C4-2B (cell line): ENCODE data around the gene HOPX.
"Not testable (repeated sequence)": the region's sequence is repeated elsewhere in the genome, so short reads cannot be mapped to it uniquely, and the experiment has no call there.

Experiments used
- H3K27ac ChIP-seq: fragments of 450-650 bp; 2 replicates; pipeline ENCODE4 v1.5.1; 2017
- ZFX ChIP-seq: fragments of 450-650 bp; IDR thresholded peaks from 2 replicates; pipeline ENCODE4 v1.6.1; 2017
- TF ChIP-seq, protein P1 (sequence below): fragments of 450-650 bp; conservative IDR thresholded peaks from 2 replicates; pipeline ENCODE4 v1.5.1; 2017; ENCODE audit warnings: mild to moderate bottlenecking

The HOPX gene

DNA sequence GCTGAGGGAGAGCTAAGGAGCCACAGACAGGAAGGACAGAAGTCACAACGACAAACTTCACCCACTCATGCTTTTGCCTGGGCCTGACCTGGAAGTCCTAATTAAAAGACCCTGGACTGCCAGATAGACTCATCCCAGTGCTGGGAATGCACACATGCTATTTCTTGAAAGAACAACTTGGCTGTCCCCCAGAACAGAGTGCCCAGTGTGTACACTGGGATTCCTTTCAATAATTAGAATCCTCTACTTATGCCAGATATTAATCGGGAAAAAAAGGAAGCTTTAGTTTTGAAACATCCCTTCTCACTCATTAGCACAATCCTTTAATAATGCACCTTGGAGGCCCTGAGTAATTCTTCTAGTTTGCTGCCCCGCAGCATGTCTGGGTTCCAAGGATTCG, 3.4 kb downstream of the HOPX start:
- H3K27ac ChIP-seq, result no peak overlapping the region
- TF ChIP-seq ZFX, result no peak
- TF ChIP-seq, protein P1, sequence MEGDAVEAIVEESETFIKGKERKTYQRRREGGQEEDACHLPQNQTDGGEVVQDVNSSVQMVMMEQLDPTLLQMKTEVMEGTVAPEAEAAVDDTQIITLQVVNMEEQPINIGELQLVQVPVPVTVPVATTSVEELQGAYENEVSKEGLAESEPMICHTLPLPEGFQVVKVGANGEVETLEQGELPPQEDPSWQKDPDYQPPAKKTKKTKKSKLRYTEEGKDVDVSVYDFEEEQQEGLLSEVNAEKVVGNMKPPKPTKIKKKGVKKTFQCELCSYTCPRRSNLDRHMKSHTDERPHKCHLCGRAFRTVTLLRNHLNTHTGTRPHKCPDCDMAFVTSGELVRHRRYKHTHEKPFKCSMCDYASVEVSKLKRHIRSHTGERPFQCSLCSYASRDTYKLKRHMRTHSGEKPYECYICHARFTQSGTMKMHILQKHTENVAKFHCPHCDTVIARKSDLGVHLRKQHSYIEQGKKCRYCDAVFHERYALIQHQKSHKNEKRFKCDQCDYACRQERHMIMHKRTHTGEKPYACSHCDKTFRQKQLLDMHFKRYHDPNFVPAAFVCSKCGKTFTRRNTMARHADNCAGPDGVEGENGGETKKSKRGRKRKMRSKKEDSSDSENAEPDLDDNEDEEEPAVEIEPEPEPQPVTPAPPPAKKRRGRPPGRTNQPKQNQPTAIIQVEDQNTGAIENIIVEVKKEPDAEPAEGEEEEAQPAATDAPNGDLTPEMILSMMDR, result no peak

DNA sequence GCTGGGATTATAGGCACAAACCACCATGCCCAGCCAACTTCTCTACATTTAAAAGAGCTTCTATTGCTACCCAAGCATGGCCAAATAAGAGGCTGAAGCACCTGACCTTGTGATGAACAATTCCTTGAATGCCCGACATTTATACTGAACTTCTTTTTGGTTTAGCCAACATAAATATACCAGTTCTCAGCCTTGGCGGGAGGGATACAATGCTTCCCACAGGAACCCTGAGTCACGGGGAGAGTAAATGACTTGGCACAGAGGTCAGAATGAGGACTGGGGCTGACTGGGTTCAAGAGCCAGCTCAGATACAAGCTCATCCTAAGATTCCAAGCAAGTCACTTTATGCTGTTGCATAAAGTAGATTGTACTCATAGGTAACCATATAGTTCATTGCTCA, 6.1 kb downstream of the HOPX start:
- H3K27ac ChIP-seq, result no peak overlapping the region
- TF ChIP-seq, protein P1, result no peak
- no peak for TF ChIP-seq ZFX

DNA sequence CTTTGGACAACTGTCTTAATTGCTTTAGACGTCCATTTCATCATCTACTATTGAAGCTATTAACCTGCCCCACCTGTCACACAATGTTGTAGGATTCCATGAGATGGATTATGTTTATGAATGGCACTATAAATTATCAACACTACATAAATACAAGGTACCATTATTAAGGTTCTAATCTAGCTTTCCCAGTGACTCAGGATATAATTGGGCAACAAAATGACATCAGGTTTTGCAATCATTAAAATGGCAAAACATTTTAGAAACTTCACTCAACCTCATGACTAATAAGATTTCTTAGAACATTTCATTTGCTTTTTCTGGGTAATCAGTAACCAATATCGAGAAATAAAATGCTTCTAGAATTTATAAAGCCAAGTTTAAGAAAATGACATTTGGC, 9.2 kb downstream of the HOPX start:
- H3K27ac ChIP-seq, result no peak overlapping the region
- TF ChIP-seq, protein P1, result no peak
- no peak for TF ChIP-seq ZFX

DNA sequence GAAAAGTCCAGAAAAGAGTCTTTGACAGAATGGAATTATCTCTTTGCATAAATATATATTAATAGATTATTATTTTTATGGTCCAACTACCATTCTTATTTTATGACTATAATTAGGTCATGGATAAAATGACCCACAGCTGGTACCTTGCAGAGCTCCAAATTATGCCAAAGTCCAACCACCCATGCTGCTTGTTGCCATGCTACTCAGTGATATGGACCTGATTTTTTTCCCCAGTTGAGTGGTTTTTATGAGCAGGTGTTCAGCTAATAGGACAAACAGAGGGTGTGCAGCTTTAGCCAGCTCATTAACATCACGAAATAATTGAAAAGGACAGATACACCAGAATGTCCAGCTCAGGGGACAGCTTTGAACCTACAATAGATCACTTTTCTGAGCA, 9.7 kb downstream of the HOPX start:
- no peak for TF ChIP-seq ZFX
- TF ChIP-seq, protein P1, result no peak
- no peak overlapping the region for H3K27ac ChIP-seq

DNA sequence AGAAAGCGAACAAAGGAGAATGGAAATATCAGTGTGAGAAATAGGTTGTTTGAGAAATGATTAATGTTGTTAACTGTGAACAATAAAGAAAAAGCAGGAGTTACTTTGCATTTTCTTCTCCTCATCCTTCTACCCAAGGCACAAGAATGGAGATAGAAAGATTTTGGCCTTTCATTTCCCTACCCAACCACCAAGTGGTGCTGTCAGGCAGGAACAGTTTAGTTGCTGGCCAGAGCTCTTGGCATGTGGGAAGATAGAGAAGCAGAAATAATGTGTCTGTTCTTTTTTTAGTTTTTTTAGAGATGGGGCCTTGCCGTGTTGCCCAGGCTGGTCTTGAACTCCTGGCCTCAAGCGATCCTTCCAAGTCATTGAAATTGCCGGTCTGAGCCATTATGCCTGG, 12.8 kb downstream of the HOPX start:
- TF ChIP-seq, protein P1, result peak; percentile 43
- TF ChIP-seq ZFX, result no peak
- H3K27ac ChIP-seq, result no peak overlapping the region

DNA sequence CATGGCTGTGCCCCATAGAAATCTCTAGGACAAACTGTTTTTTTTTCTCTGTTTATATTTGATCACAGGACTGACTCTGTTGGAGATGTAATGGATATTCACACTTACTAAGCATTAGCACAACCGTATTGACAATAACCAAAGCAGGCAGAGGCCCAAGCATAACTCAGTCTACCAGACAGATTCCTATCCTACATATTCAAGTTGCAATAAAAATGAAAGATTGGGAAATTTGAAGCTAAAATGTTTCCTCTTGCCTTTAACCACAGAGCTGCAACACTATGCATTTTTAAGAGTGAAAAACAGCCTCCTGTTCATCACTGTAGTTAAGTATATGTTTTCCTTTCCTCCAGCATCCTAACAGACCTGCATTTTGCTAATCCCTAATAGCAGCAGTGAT, 13.7 kb downstream of the HOPX start:
- H3K27ac ChIP-seq, result not testable (repeated sequence)

DNA sequence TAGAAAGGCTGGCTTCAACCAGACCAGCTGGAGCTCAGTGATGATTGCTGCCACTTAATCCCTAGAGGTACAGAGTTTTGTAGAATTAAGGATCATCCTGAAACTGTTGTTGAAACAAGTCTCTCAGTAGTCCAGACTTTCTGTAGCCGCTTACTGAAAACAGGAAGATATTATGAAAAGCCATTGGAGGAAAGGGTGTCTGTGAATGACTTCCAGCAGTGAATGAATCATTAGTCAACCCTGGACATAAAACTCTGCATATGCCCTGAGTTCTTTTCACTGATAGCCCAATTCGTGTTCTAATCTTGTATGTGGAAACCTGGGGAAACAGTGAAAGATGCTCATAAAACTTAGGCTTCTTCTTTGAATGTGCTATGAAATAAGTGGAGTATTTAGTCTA, 14.8 kb downstream of the HOPX start:
- H3K27ac ChIP-seq, result no peak overlapping the region
- TF ChIP-seq, protein P1, result no peak
- no peak for TF ChIP-seq ZFX

DNA sequence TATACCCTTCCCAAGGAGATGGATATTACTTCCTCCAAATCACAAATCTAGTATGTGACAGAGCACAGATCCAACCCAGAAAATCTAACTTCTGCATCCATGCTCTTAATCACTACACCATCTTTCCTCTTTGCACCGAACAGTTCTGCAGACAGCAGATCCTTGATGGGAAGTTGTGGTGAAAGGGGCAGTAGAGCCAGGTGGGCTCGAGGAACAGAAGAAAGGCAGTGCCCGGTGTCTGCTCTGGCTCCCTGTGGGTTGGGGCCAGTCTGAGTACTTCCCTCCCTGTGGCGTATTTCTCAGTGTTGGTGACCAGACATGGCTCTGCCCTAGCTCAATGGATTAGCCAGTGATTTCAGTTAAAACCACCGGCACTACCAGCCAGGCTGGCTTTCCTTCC, 15.3 kb downstream of the HOPX start:
- TF ChIP-seq, protein P1, result no peak
- TF ChIP-seq ZFX, result no peak
- no peak overlapping the region for H3K27ac ChIP-seq
